Epithelial cell of proximal tubule (primary cell): ENCODE results near the gene RASEF. TPM values are rescaled to one million over a fixed set of nuclear protein-coding genes. Genes with fewer than 3 reads are reported as not detected.
A peak's percentile ranks its signal among the peaks of the same experiment; 100 is the strongest.
"Not testable (repeated sequence)": the region's sequence is repeated elsewhere in the genome, so short reads cannot be mapped to it uniquely, and the experiment has no call there.

ENCODE experiments used
- DNase-seq: peaks from one replicate; pipeline ENCODE4 v3.0.0-alpha.2; 2011; ENCODE audit warnings: low read depth
- H3K4me3 ChIP-seq: 2 replicates; pipeline ENCODE4 v1.5.1; 2011; ENCODE audit warnings: low read depth, mild to moderate bottlenecking, low read length
- total RNA-seq: library from RNA; depleted of rRNA; stranded (reverse); fragments of >200 nt; gene quantifications from 2 replicates; pipeline ENCODE4 v1.2.3, GENCODE V29; 2015
- TF ChIP-seq, protein P1 (sequence below): conservative IDR thresholded peaks from 2 replicates; pipeline ENCODE4 v1.5.1; 2012; ENCODE audit warnings: low read depth, mild to moderate bottlenecking, low read length

Gene RASEF
- total RNA-seq, 1 donor from 2014 or later = 11.6 TPM

DNA sequence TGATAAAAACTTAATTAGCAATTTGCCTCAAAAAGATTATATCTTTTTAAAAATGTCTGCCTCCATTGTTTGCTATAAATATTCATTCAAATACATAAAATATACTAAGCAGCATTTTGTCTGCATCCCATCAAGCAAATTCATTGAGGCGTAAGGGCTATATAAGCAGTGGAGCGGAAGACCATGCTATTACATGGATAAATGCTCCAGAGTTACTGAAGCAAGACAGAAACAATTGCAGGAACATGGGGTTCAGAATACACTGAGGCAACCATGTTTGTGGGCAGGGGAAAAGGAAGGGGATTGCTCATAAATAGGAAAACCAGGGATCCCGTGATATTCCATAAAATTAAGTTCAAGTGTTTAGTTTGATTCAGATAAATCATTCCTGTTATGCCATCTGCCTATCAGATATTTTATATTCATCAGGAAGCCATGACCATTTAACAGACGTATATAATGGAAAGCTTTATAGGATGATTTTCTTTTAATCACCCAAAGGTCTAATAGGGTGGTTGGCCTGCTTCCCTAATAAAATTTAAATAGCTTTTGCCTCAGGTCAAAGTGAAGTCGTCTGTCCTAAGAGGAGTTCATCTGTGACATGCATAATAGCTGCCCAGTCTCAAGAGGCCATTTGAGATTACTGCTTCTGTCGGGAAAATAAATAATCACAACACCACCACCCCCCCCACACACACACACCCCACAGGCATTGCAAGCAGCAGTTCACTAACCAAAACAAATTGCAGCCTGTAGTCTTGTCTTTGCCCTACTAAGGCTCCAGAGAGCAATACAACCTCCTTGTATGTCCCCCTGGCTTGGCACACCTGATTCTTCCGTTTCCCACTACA lies 105.2 kb downstream of the RASEF start:
- DNase-seq = no peak
- TF ChIP-seq, protein P1, sequence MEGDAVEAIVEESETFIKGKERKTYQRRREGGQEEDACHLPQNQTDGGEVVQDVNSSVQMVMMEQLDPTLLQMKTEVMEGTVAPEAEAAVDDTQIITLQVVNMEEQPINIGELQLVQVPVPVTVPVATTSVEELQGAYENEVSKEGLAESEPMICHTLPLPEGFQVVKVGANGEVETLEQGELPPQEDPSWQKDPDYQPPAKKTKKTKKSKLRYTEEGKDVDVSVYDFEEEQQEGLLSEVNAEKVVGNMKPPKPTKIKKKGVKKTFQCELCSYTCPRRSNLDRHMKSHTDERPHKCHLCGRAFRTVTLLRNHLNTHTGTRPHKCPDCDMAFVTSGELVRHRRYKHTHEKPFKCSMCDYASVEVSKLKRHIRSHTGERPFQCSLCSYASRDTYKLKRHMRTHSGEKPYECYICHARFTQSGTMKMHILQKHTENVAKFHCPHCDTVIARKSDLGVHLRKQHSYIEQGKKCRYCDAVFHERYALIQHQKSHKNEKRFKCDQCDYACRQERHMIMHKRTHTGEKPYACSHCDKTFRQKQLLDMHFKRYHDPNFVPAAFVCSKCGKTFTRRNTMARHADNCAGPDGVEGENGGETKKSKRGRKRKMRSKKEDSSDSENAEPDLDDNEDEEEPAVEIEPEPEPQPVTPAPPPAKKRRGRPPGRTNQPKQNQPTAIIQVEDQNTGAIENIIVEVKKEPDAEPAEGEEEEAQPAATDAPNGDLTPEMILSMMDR = no peak
- no peak overlapping the region for H3K4me3 ChIP-seq

DNA sequence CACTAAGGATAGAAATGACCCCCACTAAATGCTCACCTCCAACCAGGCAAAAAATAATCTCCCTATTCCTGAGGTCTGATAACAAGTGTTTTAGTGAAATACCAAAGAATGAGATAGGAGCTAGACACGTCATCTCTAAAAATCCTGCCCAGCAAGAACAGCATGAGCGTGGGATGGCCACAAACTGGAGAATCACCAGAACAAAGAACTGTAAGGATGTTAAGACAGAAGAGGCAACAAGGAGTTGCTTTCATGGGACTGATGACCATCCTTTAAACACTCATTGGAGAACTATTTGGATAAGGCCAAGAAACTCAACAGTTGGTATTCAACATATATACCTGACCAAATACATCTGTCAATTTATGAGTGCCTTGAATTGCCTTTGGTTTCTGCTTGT lies 113.7 kb downstream of the RASEF start:
- DNase-seq = no peak

DNA sequence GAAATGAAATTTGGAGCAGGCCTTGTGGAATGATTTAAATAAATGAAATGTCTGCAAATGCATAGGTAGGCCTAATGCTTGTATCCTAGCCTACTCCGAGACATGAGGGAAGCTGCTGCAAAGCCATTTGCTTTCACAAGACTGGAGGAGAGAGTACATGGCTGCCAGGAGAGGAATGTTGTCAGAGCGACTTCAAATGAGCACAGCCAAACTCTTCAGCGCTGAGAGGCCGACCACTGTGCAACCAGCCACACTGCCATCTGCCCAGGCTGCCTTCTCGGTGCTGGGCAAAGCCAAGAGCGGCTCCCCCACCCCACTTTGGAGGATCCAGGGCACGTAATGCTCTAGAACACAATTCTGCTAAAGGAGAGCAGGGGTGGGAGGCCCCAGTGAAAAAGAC lies 122.6 kb downstream of the RASEF start:
- H3K4me3 ChIP-seq = no peak overlapping the region
- TF ChIP-seq, protein P1 = no peak
- DNase-seq = no peak

More for the DNA sequence above, 113.7 kb downstream of the RASEF start:
- no peak overlapping the region for H3K4me3 ChIP-seq
- TF ChIP-seq, protein P1 = no peak

DNA sequence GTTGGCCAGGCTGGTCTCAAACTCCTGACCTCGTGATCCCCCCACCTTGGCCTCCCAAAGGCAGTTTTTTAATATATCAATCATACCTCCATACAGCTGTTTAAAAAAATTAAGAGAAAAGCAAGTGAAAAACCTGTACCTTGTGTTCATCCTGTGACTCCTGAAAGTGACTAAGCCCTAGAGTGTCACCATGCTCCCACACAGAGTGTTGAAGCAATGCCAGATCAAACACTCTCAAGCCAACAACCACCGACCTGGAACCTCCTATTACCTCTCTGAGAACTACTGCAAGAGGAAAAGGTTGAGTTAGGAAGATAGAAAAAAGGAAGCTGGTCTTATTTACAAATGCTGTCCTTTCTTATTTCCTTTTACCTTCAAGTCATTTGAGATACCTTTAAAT lies 123.5 kb downstream of the RASEF start:
- no peak overlapping the region for H3K4me3 ChIP-seq
- TF ChIP-seq, protein P1 = no peak
- peak; percentile 86 for DNase-seq

DNA sequence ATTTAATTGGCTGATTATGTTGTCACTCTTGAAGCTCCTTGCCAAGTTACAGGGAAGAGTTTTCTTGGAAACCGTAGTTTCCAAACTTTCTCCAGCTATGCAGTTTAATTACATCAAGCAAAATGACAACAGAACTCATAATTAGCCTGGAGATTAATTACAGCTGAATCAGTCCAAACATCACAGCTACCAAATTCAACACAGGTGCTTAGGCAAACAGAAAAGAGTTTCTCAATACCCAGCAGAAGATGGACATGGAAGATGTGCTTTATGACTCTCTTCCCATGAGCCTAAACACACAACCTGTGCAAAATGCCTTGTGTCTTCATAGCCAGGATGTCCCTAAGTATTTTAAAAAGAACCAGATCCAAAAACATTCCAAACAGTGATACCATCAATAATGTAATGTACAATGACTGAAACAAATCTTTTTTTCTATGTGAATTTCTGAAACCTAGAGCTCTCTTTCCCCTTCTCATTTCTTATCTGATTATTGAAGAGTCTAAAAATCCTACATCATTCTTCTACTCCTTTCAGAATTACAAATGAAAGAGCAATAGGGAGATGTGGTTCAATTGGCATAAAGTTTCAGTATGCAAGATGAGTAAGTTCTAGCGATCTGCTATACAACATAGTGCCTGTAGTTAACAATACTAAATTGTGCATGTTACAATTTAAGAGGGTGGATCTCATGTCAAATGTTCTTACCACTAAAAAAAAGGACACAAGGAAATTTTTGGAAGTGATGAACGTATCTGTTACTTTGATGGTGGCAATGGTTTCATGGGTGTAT lies 124.3 kb downstream of the RASEF start:
- TF ChIP-seq, protein P1 = no peak
- DNase-seq = no peak
- no peak overlapping the region for H3K4me3 ChIP-seq

DNA sequence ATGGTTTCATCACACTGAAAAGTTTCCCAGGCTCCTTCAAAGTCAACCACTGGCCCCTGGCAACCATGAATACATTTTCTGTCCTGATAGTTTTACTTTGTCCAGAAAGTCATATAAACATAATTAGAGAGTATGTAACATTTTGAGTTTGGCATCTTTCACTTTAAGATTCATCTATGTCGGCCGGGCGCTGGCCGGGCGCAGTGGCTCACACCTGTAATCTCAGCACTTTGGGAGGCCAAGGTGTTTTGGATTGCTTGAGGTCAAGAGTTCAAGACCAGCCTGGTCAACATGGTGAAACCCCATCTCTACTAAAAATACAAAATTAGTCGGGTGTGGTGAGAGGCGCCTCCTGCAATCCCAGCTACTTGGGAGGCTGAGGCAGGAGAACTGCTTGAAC lies 126.4 kb downstream of the RASEF start:
- H3K4me3 ChIP-seq, DNase-seq: not testable (repeated sequence)

DNA sequence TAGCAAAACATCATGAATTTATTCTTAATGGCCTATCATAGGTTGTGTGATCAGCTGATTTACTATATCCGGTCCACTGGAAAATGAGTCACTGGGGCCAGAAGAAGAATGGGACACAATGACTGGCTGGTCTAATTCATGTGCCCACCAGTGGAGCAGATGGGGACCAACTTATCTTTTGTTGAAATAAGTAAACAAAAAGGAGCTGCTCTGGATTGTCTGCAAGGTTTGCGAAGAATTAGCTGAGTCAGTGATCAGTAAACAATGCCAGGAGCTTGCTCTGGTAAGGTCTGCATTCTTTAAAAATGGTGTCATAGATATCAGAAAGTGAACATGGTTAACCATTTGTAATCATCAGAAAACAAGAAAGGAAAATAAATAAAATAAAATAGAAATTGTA lies 128.0 kb downstream of the RASEF start:
- TF ChIP-seq, protein P1 = no peak
- DNase-seq = peak; percentile 84
- no peak overlapping the region for H3K4me3 ChIP-seq

DNA sequence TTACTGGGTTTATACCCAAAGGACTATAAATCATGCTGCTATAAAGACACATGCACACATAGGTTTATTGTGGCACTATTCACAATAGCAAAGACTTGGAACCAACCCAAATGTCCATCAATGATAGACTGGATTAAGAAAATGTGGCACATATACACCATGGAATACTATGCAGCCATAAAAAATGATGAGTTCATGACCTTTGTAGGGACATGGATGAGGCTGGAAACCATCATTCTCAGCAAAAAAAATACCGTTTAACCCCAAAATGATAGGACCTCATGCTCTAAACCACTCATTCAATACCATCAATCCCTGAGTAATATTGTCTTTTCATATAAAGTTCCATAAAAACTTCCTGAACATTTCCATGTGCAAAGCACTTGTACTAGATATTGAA lies 128.9 kb downstream of the RASEF start:
- not testable (repeated sequence) for DNase-seq, H3K4me3 ChIP-seq
